MG63 (cell line): ENCODE data around the gene FAM107B. TPM values are rescaled to one million over a fixed set of nuclear protein-coding genes. Genes with fewer than 3 reads are reported as not detected.

Source experiments
- DNase-seq: peaks from one replicate; pipeline ENCODE4 v3.0.0-alpha.2; 2020
- H3K27me3 ChIP-seq: fragments of 250-450 bp; sonication (Bioruptor Pico); 2 replicates; pipeline ENCODE4 v1.5.1; 2020; ENCODE audit warnings: mild to moderate bottlenecking, moderate library complexity
- H3K36me3 ChIP-seq: fragments of 250-450 bp; sonication (Bioruptor Pico); 2 replicates; pipeline ENCODE4 v1.5.1; 2020; ENCODE audit warnings: mild to moderate bottlenecking, moderate library complexity
- H3K4me3 ChIP-seq: fragments of 250-450 bp; sonication (Bioruptor Pico); 2 replicates; pipeline ENCODE4 v1.5.1; 2020; ENCODE audit warnings: mild to moderate bottlenecking, moderate library complexity
- H3K9me3 ChIP-seq: fragments of 250-450 bp; sonication (Bioruptor Pico); 2 replicates; pipeline ENCODE4 v1.5.1; 2020; ENCODE audit warnings: mild to moderate bottlenecking, moderate library complexity
- total RNA-seq: library from RNA; depleted of rRNA; stranded (reverse); fragments of >200 nt; shearing (Covaris generic); gene quantifications from 2 replicates; pipeline ENCODE4 v1.2.3, GENCODE V29; 2014; ENCODE audit warnings: low replicate concordance

Gene FAM107B
- total RNA-seq, 1 experiment from 2014 or later = 62.0 TPM

GRCh38 chr10:14751014-14751896 is 23.4 kb downstream of the FAM107B start:
- Histone ChIP-seq H3K36me3 (no peaks in the 10 kb centered on the region), H3K9me3 (0 out of 2 replicates have a peak, but pooled peaks cover 3% of the 10 kb centered on the region), H3K27me3 (no peaks in the 10 kb centered on the region), H3K4me3 (no peak overlapping the region)
- no peak for DNase-seq

- DNase-seq = peak; percentile 56
- no peak overlapping the region for H3K4me3 ChIP-seq
- H3K9me3 ChIP-seq = 0 out of 2 replicates have a peak, but pooled peaks cover 3% of the 10 kb centered on the region
- H3K36me3 ChIP-seq = no peaks in the 10 kb centered on the region
- no peaks in the 10 kb centered on the region for H3K27me3 ChIP-seq
Measured at GRCh38 chr10:14749070-14749809, 25.5 kb downstream of the FAM107B start.

- no peaks in the 10 kb centered on the region for H3K27me3 ChIP-seq
- peak; percentile 54 for DNase-seq
- H3K9me3 ChIP-seq = 0 out of 2 replicates have a peak, but pooled peaks cover 3% of the 10 kb centered on the region
- no peaks in the 10 kb centered on the region for H3K36me3 ChIP-seq
- no peak overlapping the region for H3K4me3 ChIP-seq
Measured at GRCh38 chr10:14748441-14748840, 26.3 kb downstream of the FAM107B start.

GRCh38 chr10:14742815-14743214 is 31.9 kb downstream of the FAM107B start:
- no peak overlapping the region for H3K4me3 ChIP-seq
- 0 out of 2 replicates have a peak, but pooled peaks cover 3% of the 10 kb centered on the region for H3K9me3 ChIP-seq

GRCh38 chr10:14742382-14742781 is 32.3 kb downstream of the FAM107B start:
- no peak for DNase-seq
- Histone ChIP-seq H3K4me3 (no peak overlapping the region), H3K36me3 (no peaks in the 10 kb centered on the region), H3K27me3 (no peaks in the 10 kb centered on the region), H3K9me3 (0 out of 2 replicates have a peak, but pooled peaks cover 3% of the 10 kb centered on the region)

More at GRCh38 chr10:14742815-14743214, 31.9 kb downstream of the FAM107B start:
- Histone ChIP-seq H3K36me3 (no peaks in the 10 kb centered on the region), H3K27me3 (no peaks in the 10 kb centered on the region)
- DNase-seq = no peak

- DNase-seq = no peak
- H3K4me3 ChIP-seq = no peak overlapping the region
- H3K9me3 ChIP-seq = no peaks in the 10 kb centered on the region
- H3K36me3 ChIP-seq = no peaks in the 10 kb centered on the region
- no peaks in the 10 kb centered on the region for H3K27me3 ChIP-seq
Measured at GRCh38 chr10:14740684-14741247, 33.9 kb downstream of the FAM107B start.

- Histone ChIP-seq H3K4me3 (no peak overlapping the region), H3K9me3 (no peaks in the 10 kb centered on the region), H3K27me3 (no peaks in the 10 kb centered on the region), H3K36me3 (no peaks in the 10 kb centered on the region)
- DNase-seq = no peak
Measured at GRCh38 chr10:14737808-14738545, 36.7 kb downstream of the FAM107B start.

GRCh38 chr10:14736600-14737081 is 38.1 kb downstream of the FAM107B start:
- DNase-seq = no peak
- H3K36me3 ChIP-seq = no peaks in the 10 kb centered on the region
- no peaks in the 10 kb centered on the region for H3K9me3 ChIP-seq
- no peak overlapping the region for H3K4me3 ChIP-seq
- H3K27me3 ChIP-seq = no peaks in the 10 kb centered on the region

- Histone ChIP-seq H3K4me3 (no peak overlapping the region), H3K27me3 (no peaks in the 10 kb centered on the region), H3K9me3 (no peaks in the 10 kb centered on the region), H3K36me3 (no peaks in the 10 kb centered on the region)
- no peak for DNase-seq
Measured at GRCh38 chr10:14736043-14736442, 38.7 kb downstream of the FAM107B start.

GRCh38 chr10:14731875-14732512 is 42.7 kb downstream of the FAM107B start:
- H3K27me3 ChIP-seq = no peaks in the 10 kb centered on the region
- no peak for DNase-seq
- H3K36me3 ChIP-seq = no peaks in the 10 kb centered on the region
- no peaks in the 10 kb centered on the region for H3K9me3 ChIP-seq
- no peak overlapping the region for H3K4me3 ChIP-seq

GRCh38 chr10:14728346-14728745 is 46.4 kb downstream of the FAM107B start:
- H3K36me3 ChIP-seq = no peaks in the 10 kb centered on the region
- no peak for DNase-seq
- no peaks in the 10 kb centered on the region for H3K9me3 ChIP-seq
- H3K27me3 ChIP-seq = no peaks in the 10 kb centered on the region
- H3K4me3 ChIP-seq = no peak overlapping the region

- Histone ChIP-seq H3K9me3 (no peaks in the 10 kb centered on the region), H3K4me3 (no peak overlapping the region), H3K36me3 (no peaks in the 10 kb centered on the region), H3K27me3 (no peaks in the 10 kb centered on the region)
- no peak for DNase-seq
Measured at GRCh38 chr10:14727924-14728323, 46.8 kb downstream of the FAM107B start.

GRCh38 chr10:14727465-14727864 is 47.2 kb downstream of the FAM107B start:
- Histone ChIP-seq H3K27me3 (no peaks in the 10 kb centered on the region), H3K9me3 (no peaks in the 10 kb centered on the region), H3K36me3 (no peaks in the 10 kb centered on the region), H3K4me3 (no peak overlapping the region)
- DNase-seq = no peak

- no peak for DNase-seq
- H3K4me3 ChIP-seq = no peak overlapping the region
- no peaks in the 10 kb centered on the region for H3K27me3 ChIP-seq
- H3K9me3 ChIP-seq = no peaks in the 10 kb centered on the region
- no peaks in the 10 kb centered on the region for H3K36me3 ChIP-seq
Measured at GRCh38 chr10:14724931-14725330, 49.8 kb downstream of the FAM107B start.

- no peaks in the 10 kb centered on the region for H3K36me3 ChIP-seq
- DNase-seq = no peak
- H3K4me3 ChIP-seq = no peak overlapping the region
- no peaks in the 10 kb centered on the region for H3K9me3 ChIP-seq
- no peaks in the 10 kb centered on the region for H3K27me3 ChIP-seq
Measured at GRCh38 chr10:14723052-14723689, 51.5 kb downstream of the FAM107B start.

GRCh38 chr10:14717552-14717951 is 57.1 kb downstream of the FAM107B start:
- Histone ChIP-seq H3K36me3 (no peaks in the 10 kb centered on the region), H3K27me3 (no peaks in the 10 kb centered on the region), H3K9me3 (no peaks in the 10 kb centered on the region), H3K4me3 (no peak overlapping the region)
- DNase-seq = no peak
